T47D (cell line): Measurements from ENCODE around the gene KLF9.

Source experiments
- DNase-seq, 2 experiments: peaks; one replicate each; pipeline versions ENCODE4 v3.0.0 to v3.0.0-alpha.2; 2011 to 2012; ENCODE audit warnings: low read depth in 1 of 2, low spot score in 1 of 2
- JUND ChIP-seq: IDR thresholded peaks from 2 replicates; pipeline ENCODE4 v1.6.1; 2012; ENCODE audit warnings: low read depth
- in situ Hi-C: cut with HindIII; loops from 2 replicates; pipeline ENCODE4 v1.10.0; 2016; ENCODE audit warnings: low sequenced_read_pairs, low pct_unique_long_range_greater_than_20kb

Gene KLF9

GRCh38 chr9:70392850-70393249 is 21.6 kb downstream of the KLF9 start:
- DNase-seq: no peak
- in situ Hi-C loops: no loop called here
- no peak for TF ChIP-seq JUND

DNA sequence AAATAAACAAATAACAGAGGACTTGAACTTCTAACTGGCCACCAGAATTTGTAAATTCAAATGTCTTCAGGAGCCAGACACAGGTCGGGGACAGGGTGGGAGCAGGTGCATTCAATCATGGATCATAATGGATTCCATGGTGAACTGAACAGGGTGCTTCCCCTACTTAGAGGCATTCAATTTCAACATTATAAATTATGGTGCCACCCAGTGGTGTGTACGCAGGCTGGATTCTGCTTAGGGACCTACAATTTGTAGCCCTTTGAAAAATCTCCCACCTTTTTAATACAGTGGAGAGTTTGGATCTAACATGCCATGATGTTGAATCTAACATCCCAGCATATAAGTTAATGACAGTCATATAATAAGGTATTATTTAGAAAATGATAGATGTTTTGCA is 22.3 kb downstream of the KLF9 start:
- TF ChIP-seq JUND: no peak
- in situ Hi-C loops: no loop called here
- DNase-seq: peak in 1 of 2 experiments; percentile 15

GRCh38 chr9:70390933-70391341 is 23.5 kb downstream of the KLF9 start:
- no peak for TF ChIP-seq JUND
- in situ Hi-C loops: no loop called here
- no peak for DNase-seq

GRCh38 chr9:70389621-70390266 is 24.7 kb downstream of the KLF9 start:
- in situ Hi-C loops: no loop called here
- DNase-seq: peak in 1 of 2 experiments; percentile 41
- no peak for TF ChIP-seq JUND

- DNase-seq: no peak
These were observed 25.3 kb downstream of the KLF9 start for GRCh38 chr9:70389188-70389587.

GRCh38 chr9:70387663-70388062 is 26.8 kb downstream of the KLF9 start:
- no peak for TF ChIP-seq JUND
- DNase-seq: no peak
- in situ Hi-C loops: no loop called here

More at GRCh38 chr9:70389188-70389587, 25.3 kb downstream of the KLF9 start:
- no peak for TF ChIP-seq JUND
- in situ Hi-C loops: no loop called here

DNA sequence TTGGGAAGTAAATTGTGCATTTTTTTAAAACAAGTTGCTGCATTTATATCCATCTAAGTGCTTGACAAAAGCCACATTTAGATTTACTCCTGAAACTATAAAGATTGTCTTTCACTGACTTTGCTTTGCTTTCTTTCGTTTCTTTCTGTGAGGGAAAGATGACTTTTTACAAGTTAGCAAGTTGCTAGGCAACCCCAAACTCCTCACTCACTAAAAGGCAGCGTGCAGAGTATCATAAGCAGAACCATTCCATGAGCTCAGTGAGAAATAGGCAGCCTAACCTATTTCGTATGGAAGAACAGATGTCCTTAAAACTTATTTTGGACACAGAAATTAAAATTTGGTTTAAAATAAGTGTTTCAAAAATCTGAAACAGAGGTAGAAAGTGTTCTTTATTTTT is 29.0 kb downstream of the KLF9 start:
- in situ Hi-C loops: no loop called here
- no peak for TF ChIP-seq JUND
- no peak for DNase-seq

- in situ Hi-C loops: no loop called here
- no peak for DNase-seq
- no peak for TF ChIP-seq JUND
These were observed 31.5 kb downstream of the KLF9 start for GRCh38 chr9:70382709-70383605.

DNA sequence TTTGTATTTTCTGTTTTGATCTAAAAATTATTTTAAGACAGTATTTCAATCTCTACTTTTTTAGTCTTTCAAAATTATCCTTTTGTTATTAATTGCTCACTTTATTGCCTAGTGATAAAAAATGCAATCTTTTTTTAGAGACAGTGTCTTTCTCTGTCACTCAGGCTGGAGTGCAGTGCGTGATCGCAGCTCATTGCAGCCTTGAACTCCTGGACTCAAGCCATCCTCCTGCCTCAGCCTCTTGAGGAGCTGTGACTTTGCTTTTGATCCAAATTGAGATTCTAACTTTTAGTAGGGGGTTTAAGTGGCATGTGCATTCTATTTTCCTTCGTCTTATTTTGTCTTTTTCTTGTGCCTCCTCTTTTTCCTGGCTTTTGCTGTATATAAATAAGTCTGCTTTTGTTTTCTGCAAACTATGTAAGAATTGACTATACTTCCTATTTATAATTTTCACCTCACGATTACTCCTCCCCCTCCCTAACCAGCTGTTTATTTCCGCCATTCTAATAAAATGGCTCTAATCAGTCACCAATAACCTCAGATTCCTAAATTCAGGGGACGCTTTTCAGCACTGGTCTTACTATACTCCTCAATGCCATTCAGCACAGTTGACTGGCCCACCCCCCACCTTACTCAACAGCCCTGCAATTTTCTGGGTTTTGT is 32.3 kb downstream of the KLF9 start:
- in situ Hi-C loops: no loop called here
- no peak for TF ChIP-seq JUND
- DNase-seq: no peak

- no peak for DNase-seq
- in situ Hi-C loops: no loop called here
- no peak for TF ChIP-seq JUND
These were observed 39.4 kb downstream of the KLF9 start for GRCh38 chr9:70374962-70375618.

- in situ Hi-C loops: no loop called here
These were observed 47.0 kb downstream of the KLF9 start for GRCh38 chr9:70367305-70367930.

GRCh38 chr9:70363760-70364159 is 50.7 kb downstream of the KLF9 start:
- TF ChIP-seq JUND: no peak
- in situ Hi-C loops: no loop called here
- DNase-seq: no peak

More at GRCh38 chr9:70367305-70367930, 47.0 kb downstream of the KLF9 start:
- no peak for TF ChIP-seq JUND
- DNase-seq: no peak
